ENCODE results near the gene TAP1. TPM values are rescaled to one million over a fixed set of nuclear protein-coding genes. Genes with fewer than 3 reads are reported as not detected.
"Not testable (repeated sequence)": the region's sequence is repeated elsewhere in the genome, so short reads cannot be mapped to it uniquely, and the experiment has no call there.

The TAP1 gene, protein sequence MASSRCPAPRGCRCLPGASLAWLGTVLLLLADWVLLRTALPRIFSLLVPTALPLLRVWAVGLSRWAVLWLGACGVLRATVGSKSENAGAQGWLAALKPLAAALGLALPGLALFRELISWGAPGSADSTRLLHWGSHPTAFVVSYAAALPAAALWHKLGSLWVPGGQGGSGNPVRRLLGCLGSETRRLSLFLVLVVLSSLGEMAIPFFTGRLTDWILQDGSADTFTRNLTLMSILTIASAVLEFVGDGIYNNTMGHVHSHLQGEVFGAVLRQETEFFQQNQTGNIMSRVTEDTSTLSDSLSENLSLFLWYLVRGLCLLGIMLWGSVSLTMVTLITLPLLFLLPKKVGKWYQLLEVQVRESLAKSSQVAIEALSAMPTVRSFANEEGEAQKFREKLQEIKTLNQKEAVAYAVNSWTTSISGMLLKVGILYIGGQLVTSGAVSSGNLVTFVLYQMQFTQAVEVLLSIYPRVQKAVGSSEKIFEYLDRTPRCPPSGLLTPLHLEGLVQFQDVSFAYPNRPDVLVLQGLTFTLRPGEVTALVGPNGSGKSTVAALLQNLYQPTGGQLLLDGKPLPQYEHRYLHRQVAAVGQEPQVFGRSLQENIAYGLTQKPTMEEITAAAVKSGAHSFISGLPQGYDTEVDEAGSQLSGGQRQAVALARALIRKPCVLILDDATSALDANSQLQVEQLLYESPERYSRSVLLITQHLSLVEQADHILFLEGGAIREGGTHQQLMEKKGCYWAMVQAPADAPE
- total RNA-seq (2014; rRNA removed; shearing (Covaris generic)), result 356 and 472 TPM in 2 replicates

- DNase-seq (ENCODE audit: low read depth), result peak; percentile 97
These were observed at the start of gene TAP1, which contains the start of gene PSMB9 for GRCh38 chr6:32853541-32854375. TSS of gene TAP1 (minus strand) at chr6:32853704. CDS start at chr6:32853636, 68 bp downstream. TSS of gene PSMB9 (plus strand) at chr6:32854192. CDS start at chr6:32854230, 38 bp downstream.

GRCh38 chr6:32895006-32895345, 41.5 kb upstream of the TAP1 start:
- DNase-seq (ENCODE audit: low read depth), result no peak

DNA sequence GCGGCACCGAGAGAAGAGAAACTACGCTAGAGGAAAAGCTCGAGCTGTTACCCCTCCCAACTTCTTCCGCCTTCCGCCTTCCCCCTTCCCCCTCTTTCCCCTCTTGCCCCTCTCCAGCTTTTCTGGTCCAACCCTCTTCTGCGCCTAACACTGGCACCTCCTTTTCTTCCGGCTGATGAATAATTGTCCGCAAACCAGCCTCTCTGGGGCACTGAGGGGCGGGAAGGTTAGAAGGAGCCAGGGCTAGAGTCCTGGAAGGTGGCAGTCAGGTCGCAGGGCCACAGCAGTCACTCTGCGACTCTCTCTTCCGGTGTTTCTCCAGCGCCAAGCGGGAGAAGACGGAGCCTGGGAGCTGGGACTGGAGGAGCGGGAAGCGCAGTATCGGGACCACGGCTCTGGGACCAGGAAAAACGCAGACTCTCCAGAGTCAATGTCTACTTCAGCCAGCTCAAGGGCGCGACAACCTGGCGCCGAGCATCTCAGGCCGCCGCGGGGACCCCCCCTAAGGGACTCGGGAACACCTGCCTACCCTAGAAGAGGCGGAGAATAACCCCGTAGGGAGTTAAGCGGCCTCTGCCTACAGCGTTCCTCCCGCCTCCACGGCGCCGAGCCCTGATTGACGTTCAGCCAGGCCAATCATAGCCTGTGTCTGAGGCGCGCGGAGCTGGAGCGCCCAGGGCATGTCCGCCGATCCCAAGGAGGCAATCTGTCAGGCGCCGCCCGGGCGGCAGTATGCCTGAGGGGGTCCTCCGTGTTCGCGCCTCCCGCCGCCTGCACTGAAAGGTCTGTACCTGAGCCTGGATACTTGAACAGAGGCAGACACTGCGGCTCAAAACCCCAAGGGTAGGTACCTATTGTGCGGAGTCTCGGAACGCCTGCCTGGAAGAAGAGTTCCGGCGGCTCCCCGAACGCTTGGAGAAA, 40.8 kb upstream of the TAP1 start:
- peak; percentile 93 for DNase-seq (ENCODE audit: low read depth)

GRCh38 chr6:32890831-32891230, 37.3 kb upstream of the TAP1 start:
- no peak for DNase-seq (ENCODE audit: low read depth)

- no peak for DNase-seq (ENCODE audit: low read depth)
These were observed 36.0 kb upstream of the TAP1 start for GRCh38 chr6:32889533-32889932.

GRCh38 chr6:32888576-32888975, 35.1 kb upstream of the TAP1 start:
- DNase-seq (ENCODE audit: low read depth), result no peak

- no peak for DNase-seq (ENCODE audit: low read depth)
These were observed 34.1 kb upstream of the TAP1 start for GRCh38 chr6:32887616-32888015.

GRCh38 chr6:32886681-32887383, 33.3 kb upstream of the TAP1 start:
- peak; percentile 95 for DNase-seq (ENCODE audit: low read depth)

- DNase-seq (ENCODE audit: low read depth), result peak; percentile 82
These were observed 32.3 kb upstream of the TAP1 start for GRCh38 chr6:32885698-32886286.

GRCh38 chr6:32883789-32884188, 30.3 kb upstream of the TAP1 start:
- DNase-seq (ENCODE audit: low read depth), result peak; percentile 68

- DNase-seq (ENCODE audit: low read depth), result peak; percentile 80
These were observed 29.4 kb upstream of the TAP1 start for GRCh38 chr6:32882879-32883250.

- not testable (repeated sequence) for DNase-seq (ENCODE audit: low read depth)
These were observed 27.5 kb upstream of the TAP1 start for GRCh38 chr6:32880962-32881361.

- no peak for DNase-seq (ENCODE audit: low read depth)
These were observed 26.2 kb upstream of the TAP1 start for GRCh38 chr6:32879691-32880090.

- no peak for DNase-seq (ENCODE audit: low read depth)
These were observed 23.1 kb upstream of the TAP1 start for GRCh38 chr6:32876603-32877002.

GRCh38 chr6:32873947-32874346, 20.4 kb upstream of the TAP1 start:
- DNase-seq (ENCODE audit: low read depth), result not testable (repeated sequence)

DNA sequence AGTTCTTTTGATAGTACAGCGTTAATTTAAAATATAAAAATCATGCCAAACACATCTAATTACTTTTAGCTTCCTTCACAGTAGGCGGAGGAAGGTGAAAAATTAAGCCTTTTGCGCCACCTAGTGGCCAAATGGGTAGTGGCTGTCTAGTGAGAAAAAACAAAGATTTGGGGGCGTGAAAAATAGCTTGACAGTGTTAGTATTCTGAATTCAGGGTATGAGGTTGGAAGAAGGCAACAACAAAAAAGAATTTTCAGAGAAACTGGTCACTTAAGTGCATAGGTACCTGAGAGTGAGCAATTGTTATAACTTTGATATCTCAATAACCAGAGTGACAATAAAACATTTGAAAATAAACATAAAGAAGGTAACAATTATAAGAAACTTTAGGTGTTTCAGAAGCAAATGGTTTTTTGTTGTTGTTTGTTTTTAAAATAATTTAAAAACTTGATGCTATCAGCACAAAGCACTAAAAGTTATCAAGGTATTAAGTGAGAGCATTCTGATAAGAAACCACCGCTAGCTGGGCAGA, 14.8 kb upstream of the TAP1 start:
- DNase-seq (ENCODE audit: low read depth), result peak; percentile 77

DNA sequence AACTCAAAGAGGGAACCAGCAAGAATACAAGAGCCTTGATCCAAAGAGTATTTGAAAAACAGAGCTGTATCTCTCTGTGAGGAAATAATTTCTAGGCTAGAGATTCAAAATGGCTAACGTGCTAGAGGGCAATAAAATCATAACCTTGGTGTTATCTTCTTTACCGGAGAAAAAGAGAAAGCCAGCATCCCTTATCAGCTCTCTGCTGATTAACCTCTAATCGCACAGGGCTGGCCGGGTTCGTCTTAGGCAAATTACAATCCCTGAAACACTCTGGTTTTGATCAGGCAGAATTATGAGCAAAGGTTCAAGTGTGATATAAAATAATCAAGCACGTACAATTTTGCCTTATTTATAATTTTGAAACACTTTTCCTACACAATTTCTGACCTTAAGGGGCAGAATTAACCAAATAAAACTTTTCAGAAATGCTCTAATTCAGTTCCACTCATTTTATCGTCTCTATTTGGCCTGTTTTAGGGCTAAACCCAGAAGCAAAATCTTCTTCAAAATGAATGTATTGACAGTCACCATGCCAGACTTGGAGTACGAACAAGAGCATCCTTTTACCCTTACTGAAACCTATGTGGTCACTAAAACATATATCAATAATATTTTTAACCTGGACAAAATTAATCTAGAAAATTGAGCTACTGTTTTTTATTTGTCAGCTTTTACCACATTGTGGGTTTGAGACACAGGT, 14.2 kb upstream of the TAP1 start:
- DNase-seq (ENCODE audit: low read depth), result no peak

DNA sequence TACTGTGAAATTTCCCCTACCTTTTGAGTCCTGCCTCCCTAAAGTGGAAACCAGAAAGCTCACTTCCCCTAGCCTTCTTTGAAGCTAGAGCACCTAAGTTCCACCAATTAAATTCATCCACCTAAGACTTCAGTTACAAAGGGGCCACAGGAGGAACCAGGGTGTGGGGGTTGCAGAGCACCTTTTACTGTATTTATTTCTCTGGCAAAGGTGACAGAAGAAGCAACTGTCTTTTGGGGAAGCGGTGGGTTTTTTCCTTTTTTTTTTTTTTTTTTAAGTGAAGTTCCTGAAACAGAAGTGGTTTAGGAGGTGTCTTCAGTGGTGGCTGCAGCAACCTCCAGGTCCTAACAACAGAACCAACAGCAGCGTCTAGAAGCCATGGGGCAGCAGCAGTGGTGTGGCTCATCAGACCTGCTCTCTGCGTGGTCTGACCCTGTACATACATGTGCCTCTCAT, 13.5 kb upstream of the TAP1 start:
- DNase-seq (ENCODE audit: low read depth), result no peak

Data from M059J (cell line).